Esophagus muscularis mucosa (tissue), 4 donors: Measurements from ENCODE around the gene C19orf53. TPM values are rescaled to one million over a fixed set of nuclear protein-coding genes. Genes with fewer than 3 reads are reported as not detected.

Experiments used
- DNase-seq: peaks from one replicate; pipeline ENCODE4 v3.0.0-alpha.2; 2017; ENCODE audit errors: extremely low spot score
- H3K27ac ChIP-seq, 4 donors: fragments of 200-600 bp; sonication (generic); replicated peaks in 1 of 4; 1 replicate in 3 of 4; 2 replicates in 1 of 4; pipeline ENCODE4 v1.5.1; 2016 to 2019; ENCODE audit warnings: mild to moderate bottlenecking in 1 of 4
- H3K27me3 ChIP-seq, 4 donors: fragments of 200-600 bp; sonication (generic); one replicate each; pipeline versions ENCODE4 v1.5.1 to v1.6.0; 2016 to 2019
- H3K36me3 ChIP-seq, 4 donors: fragments of 200-600 bp; sonication (generic); one replicate each; pipeline ENCODE4 v1.5.1; 2016 to 2019
- H3K4me1 ChIP-seq, 4 donors: fragments of 200-600 bp; sonication (generic); one replicate each; pipeline ENCODE4 v1.5.1; 2016 to 2019
- H3K4me3 ChIP-seq, 4 donors: fragments of 200-600 bp; sonication (generic); 1 replicate in 2 of 4; 2 replicates in 2 of 4; pipeline ENCODE4 v1.5.1; 2016 to 2019; ENCODE audit warnings: mild to moderate bottlenecking in 4 of 4, moderate library complexity in 1 of 4
- H3K9me3 ChIP-seq, 4 donors: fragments of 200-600 bp; sonication (generic); 1 replicate in 3 of 4; 2 replicates in 1 of 4; pipeline ENCODE4 v1.5.1; 2016 to 2019
- CTCF ChIP-seq, 3 experiments: fragments of 200-600 bp in 2 of 3; fragments of 450-650 bp in 1 of 3; sonication (generic) in 2 of 3; IDR thresholded peaks; one replicate each; pipeline ENCODE4 v1.5.1; 2017 to 2019; ENCODE audit warnings: antibody characterized with exemption in 3 of 3, mild to moderate bottlenecking in 2 of 3, moderate library complexity in 1 of 3
- EP300 ChIP-seq: sonication (generic); formaldehyde crosslinking; IDR thresholded peaks from one replicate; pipeline ENCODE4 v1.6.1; 2017; ENCODE audit warnings: antibody characterized with exemption
- POLR2A ChIP-seq: fragments of 450-650 bp; IDR thresholded peaks from one replicate; pipeline ENCODE4 v1.6.1; 2017; ENCODE audit warnings: antibody characterized with exemption, moderate library complexity, mild to moderate bottlenecking, low read depth
- POLR2AphosphoS5 ChIP-seq, 2 donors: sonication (generic); formaldehyde crosslinking; IDR thresholded peaks; one replicate each; pipeline ENCODE4 v1.6.1; 2017; ENCODE audit warnings: antibody characterized with exemption in 2 of 2
- WGBS: methylation state at CpG from one replicate; pipeline ENCODE4 v1.1.5; 2018; 5-methylcytosine and 5-hydroxymethylcytosine counted together
- intact Hi-C: fragments of 100-400 bp; cut with DNase I; formaldehyde crosslinking; loops from one replicate; pipeline ENCODE4 v1.15.1; 2023
- total RNA-seq, 4 donors: library from RNA; depleted of rRNA; stranded (reverse); fragments of >200 nt; gene quantifications; one replicate each; pipeline versions ENCODE4 v1.1.0 to v1.2.1, GENCODE V29; 2016

C19orf53 gene
- total RNA-seq, 4 donors from 2014 or later: 87.4 to 168 (median 104) TPM

- WGBS: 85% methylated on average over 2 of the region's 2 CpGs
- no peaks in the 10 kb centered on the region for H3K9me3 ChIP-seq
- H3K36me3 ChIP-seq: peaks cover 0 to 2% (median 0%) of the 10 kb centered on the region in 4 donors
- no peaks in the 10 kb centered on the region for H3K4me1 ChIP-seq
- no peak for TF ChIP-seq EP300
- TF ChIP-seq POLR2A: no peak
- TF ChIP-seq CTCF (IDR thresholded peaks at IDR 0.05): no peak
- no peak for TF ChIP-seq POLR2AphosphoS5 (IDR thresholded peaks at IDR 0.05)
- no peak overlapping the region for H3K27ac ChIP-seq
- DNase-seq: no peak
- intact Hi-C loops: no loop called here
- H3K4me3 ChIP-seq: no peak overlapping the region
- H3K27me3 ChIP-seq: no peaks in the 10 kb centered on the region
These were observed 32.4 kb upstream of the C19orf53 start for GRCh38 chr19:13741893-13742292.

- Histone ChIP-seq H3K9me3 (no peaks in the 10 kb centered on the region), H3K4me1 (peaks cover 0 to 5% (median 2%) of the 10 kb centered on the region in 4 donors), H3K27ac (no peak overlapping the region), H3K36me3 (no peaks in the 10 kb centered on the region), H3K27me3 (no peaks in the 10 kb centered on the region), H3K4me3 (no peak overlapping the region)
- DNase-seq: no peak
- TF ChIP-seq POLR2A (no peak), EP300 (no peak), POLR2AphosphoS5 (IDR thresholded peaks at IDR 0.05) (no peak), CTCF (IDR thresholded peaks at IDR 0.05) (no peak)
- WGBS: 78% methylated on average over 1 of the region's 1 CpG
- intact Hi-C loops: no loop called here
These were observed 31.5 kb upstream of the C19orf53 start for GRCh38 chr19:13742756-13743155.

- no peaks in the 10 kb centered on the region for H3K27me3 ChIP-seq
- no peaks in the 10 kb centered on the region for H3K36me3 ChIP-seq
- H3K27ac ChIP-seq: no peak overlapping the region
- intact Hi-C loops: no loop called here
- H3K4me1 ChIP-seq: peaks cover 8 to 17% (median 13%) of the 10 kb centered on the region in 4 donors
- no peak overlapping the region for H3K4me3 ChIP-seq
- TF ChIP-seq POLR2AphosphoS5 (IDR thresholded peaks at IDR 0.05) (no peak), CTCF (IDR thresholded peaks at IDR 0.05) (no peak), EP300 (no peak), POLR2A (no peak)
- no peaks in the 10 kb centered on the region for H3K9me3 ChIP-seq
- no peak for DNase-seq
These were observed 30.1 kb upstream of the C19orf53 start for GRCh38 chr19:13744174-13744573.

GRCh38 chr19:13747098-13747453 is 27.2 kb upstream of the C19orf53 start:
- H3K27ac ChIP-seq: peak overlapping the region; percentile 87 to 96 (median 92)
- intact Hi-C loops: no loop called here
- 91% methylated on average over 8 of the region's 8 CpGs for WGBS
- H3K9me3 ChIP-seq: no peaks in the 10 kb centered on the region
- H3K4me3 ChIP-seq: peak overlapping the region; percentile 81 to 91 (median 86)
- peaks cover under 1 to 13% (median 10%) of the 10 kb centered on the region in 4 donors for H3K36me3 ChIP-seq
- peaks cover 13 to 37% (median 23%) of the 10 kb centered on the region in 4 donors for H3K4me1 ChIP-seq
- no peaks in the 10 kb centered on the region for H3K27me3 ChIP-seq
- no peak for TF ChIP-seq POLR2AphosphoS5 (IDR thresholded peaks at IDR 0.05)
- TF ChIP-seq POLR2A: no peak
- TF ChIP-seq EP300: no peak
- TF ChIP-seq CTCF (IDR thresholded peaks at IDR 0.05): no peak
- DNase-seq: no peak

GRCh38 chr19:13748169-13748828 is 26.0 kb upstream of the C19orf53 start:
- Histone ChIP-seq H3K27me3 (no peaks in the 10 kb centered on the region), H3K4me1 (peaks cover 13 to 37% (median 23%) of the 10 kb centered on the region in 4 donors), H3K36me3 (peaks cover 13 to 25% (median 22%) of the 10 kb centered on the region in 4 donors), H3K9me3 (no peaks in the 10 kb centered on the region), H3K27ac (peak overlapping the region; percentile 87 to 96 (median 92)), H3K4me3 (peak overlapping the region; percentile 81 to 91 (median 86))
- intact Hi-C loops: no loop called here
- TF ChIP-seq POLR2AphosphoS5 (IDR thresholded peaks at IDR 0.05) (no peak), POLR2A (no peak), CTCF (IDR thresholded peaks at IDR 0.05) (no peak), EP300 (no peak)
- DNase-seq: no peak
- WGBS: 3% methylated on average over 15 of the region's 25 CpGs
